Mammary microvascular endothelial cell (primary cell): ENCODE data around the gene ALKAL2. TPM values are rescaled to one million over a fixed set of nuclear protein-coding genes. Genes with fewer than 3 reads are reported as not detected.

ENCODE experiments used
- total RNA-seq: library from RNA; depleted of rRNA; stranded (reverse); fragments of >200 nt; gene quantifications from 2 replicates; pipeline ENCODE4 v1.2.3, GENCODE V29; 2015

The ALKAL2 gene
- total RNA-seq = not detected in 2 replicates

GRCh38 chr2:287911-288757 lies at the start of gene ALKAL2:
Gene ALKAL2 (minus strand): TSS chr2:288091. CDS start chr2:287835, 256 bp downstream.

GRCh38 chr2:264493-265468 lies 23.1 kb downstream of the ALKAL2 start, which contains the start of gene ACP1:
Gene ACP1 (plus strand): TSS chr2:264947. CDS start chr2:264965, 18 bp downstream.

GRCh38 chr2:263774-264492 lies 24.0 kb downstream of the ALKAL2 start, which contains the start of gene SH3YL1:
Gene SH3YL1 (minus strand): TSS chr2:264032. CDS start chr2:263984, 48 bp downstream.

Other genes with a start within 250 kb of the ALKAL2 start
- gene FAM110C, start 241.6 kb downstream of the ALKAL2 start, total RNA-seq = not detected in 2 replicates
- 9.6 and 11.1 TPM in 2 replicates for gene SH3YL1, start 24.1 kb downstream of the ALKAL2 start, total RNA-seq
- 80.3 and 85.0 TPM in 2 replicates for gene ACP1, start 23.1 kb downstream of the ALKAL2 start, total RNA-seq